ENCODE measurements around the gene GNPTAB.
"Not testable (repeated sequence)": the region's sequence is repeated elsewhere in the genome, so short reads cannot be mapped to it uniquely, and the experiment has no call there.

GNPTAB gene

GRCh38 chr12:101850199-101850598 is 19.4 kb upstream of the GNPTAB start:
- no peak for FAIRE-seq

GRCh38 chr12:101847325-101847724 is 16.6 kb upstream of the GNPTAB start:
- FAIRE-seq = no peak

DNA sequence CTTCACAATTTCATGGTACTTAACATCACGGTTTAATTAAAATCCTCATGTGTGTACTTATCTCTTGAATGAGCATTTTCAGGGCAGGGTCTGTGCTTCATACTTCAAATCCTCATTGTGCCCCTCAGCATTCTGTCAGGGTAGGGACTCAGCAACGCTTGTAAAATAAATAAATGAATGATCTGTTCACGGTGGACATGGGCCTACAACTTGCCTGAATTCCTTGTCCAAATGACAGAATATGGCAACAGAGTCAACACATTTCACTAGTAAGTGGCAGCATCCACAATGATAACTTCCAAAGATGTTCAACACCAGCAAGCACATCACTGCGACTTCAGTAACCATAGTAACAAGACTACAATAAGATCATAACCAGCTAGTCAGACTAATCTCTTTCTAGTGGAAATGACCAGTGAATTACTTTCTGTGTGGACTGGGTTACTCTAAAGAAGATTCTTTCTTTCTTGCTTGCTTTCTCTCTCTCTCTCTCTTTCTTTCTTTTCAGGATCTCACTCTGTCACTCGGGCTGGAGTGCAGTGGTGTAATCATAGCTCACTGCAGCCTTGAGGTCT is 14.5 kb upstream of the GNPTAB start:
- no peak for FAIRE-seq

GRCh38 chr12:101841069-101841468 is 10.3 kb upstream of the GNPTAB start:
- no peak for FAIRE-seq

GRCh38 chr12:101839324-101840283 is 8.8 kb upstream of the GNPTAB start:
- no peak for FAIRE-seq

DNA sequence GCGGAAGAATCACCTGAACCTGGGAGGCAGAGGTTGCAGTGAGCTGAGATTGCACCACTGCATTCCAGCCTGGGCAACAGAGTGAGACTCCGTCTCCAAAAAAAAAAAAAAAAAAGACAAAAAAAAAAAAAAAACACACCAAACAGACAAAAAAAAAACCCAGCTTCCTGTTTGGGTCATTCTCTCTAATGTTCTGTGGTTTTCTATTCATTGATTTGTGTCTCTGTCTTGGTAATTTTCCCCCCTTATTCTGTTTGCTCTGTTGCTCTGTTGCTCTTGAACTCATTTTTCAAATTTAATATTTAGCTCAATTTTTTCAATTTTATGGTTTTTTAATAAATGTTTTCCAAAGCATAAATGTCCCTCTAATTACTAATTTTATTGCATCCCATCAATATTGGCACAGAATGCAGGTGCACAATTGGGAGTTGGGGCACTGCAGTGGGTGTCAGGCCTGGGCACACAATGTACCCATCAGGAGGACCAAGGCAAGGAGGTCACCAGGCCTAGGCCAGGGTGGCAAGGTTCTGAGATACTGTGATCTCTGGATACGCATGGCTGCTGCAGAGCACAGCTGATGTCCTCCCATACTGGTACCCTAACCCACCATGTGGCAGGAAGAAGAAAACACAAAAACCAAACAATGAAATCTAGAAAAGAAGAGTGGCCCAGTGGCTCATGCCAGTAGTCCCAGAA is 8.0 kb upstream of the GNPTAB start:
- FAIRE-seq = no peak

DNA sequence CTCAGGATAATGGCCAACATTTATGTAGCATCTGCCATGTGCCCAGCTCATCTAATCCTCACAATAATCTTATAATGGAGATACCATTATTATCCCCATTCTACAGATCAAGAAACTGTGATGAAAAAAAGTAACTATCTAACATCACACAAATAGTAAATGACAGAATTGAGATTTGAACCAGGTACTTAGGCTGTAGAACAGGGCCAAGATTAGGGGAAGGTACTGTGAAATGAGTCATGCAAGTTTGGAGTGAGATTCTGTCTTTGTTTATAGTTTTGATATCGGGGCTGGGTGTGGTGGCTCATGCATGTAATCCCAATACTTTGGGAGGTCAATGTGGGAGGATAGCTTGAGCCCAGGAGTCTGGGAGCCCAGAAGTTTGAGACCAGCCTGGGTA is 1.3 kb upstream of the GNPTAB start:
- no peak for FAIRE-seq

DNA sequence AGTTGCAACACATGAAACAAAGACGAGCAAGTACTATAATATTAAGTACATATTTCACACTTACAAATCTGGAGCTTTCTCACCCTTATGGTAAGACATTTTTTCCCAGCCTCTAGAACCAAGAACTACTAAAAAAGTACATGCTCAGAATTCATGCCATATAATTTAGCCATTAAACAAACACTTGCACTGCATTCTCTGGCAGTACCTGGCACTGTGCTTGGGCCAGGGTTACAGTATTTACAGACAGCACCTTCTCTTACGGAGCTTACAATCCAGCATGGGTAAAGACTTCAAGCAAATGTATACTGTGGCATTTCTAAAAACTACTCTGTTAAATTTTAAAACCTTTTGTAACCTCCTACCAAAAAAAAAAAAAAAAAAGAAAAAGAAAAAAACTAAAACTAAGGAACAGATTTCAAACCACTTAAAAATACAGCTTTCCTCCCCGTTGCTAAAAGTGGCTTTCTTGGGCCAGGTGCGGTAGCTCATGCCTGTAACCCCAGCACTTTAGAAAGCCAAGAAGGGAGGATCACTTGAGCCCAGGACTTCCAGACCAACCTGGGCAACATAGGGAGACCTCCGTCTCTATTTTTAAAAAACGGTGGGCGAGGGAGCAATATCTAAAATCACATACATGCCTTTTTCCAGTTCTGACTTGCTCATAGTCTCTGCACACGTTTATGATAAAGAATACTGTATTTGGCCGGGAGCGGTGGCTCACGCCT is 956 bp downstream of the GNPTAB start:
- FAIRE-seq = no peak

- no peak for FAIRE-seq
Measured at GRCh38 chr12:101828463-101829196, 2.1 kb downstream of the GNPTAB start.

- FAIRE-seq = no peak
Measured at GRCh38 chr12:101826766-101827368, 3.9 kb downstream of the GNPTAB start.

GRCh38 chr12:101824831-101825230 is 5.9 kb downstream of the GNPTAB start:
- FAIRE-seq = no peak

DNA sequence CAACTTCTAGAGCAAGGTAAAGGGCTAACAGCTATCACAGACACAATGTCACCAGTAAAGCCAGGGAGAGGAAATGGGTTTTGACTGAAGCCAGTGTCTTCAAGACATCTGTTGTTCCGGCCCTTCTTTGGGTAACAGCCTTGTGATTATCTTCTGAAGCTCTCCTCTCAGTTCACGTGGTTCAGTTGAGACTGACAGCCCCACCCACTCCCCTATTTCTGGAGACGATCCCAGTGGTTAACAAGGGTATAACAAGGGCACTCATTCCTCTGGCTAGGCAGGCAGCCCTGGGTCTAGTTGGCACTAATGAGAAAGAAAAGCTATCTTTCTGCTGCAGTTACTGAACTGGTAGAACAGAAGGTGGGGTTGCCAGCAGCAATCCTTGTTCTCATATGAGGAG is 6.9 kb downstream of the GNPTAB start:
- FAIRE-seq = no peak

DNA sequence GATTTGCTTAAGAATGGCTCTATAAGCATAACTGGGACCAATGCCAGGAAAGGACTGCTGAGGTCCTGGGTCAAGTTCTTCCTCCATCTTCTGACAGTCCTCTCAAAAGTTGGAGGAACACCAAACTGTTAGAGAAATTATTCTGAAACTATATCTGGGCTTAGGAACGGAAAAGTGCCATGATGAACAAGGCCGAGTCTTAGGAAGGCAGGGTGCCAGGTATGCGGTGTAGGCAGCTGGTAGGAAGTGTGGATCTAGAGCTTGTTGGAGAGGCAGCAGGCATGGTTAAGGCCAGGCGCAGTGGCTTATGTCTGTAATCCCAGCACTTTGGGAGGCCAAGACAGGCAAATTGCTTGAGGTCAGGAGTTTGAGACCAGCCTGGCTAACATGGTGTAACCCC is 7.7 kb downstream of the GNPTAB start:
- no peak for FAIRE-seq

DNA sequence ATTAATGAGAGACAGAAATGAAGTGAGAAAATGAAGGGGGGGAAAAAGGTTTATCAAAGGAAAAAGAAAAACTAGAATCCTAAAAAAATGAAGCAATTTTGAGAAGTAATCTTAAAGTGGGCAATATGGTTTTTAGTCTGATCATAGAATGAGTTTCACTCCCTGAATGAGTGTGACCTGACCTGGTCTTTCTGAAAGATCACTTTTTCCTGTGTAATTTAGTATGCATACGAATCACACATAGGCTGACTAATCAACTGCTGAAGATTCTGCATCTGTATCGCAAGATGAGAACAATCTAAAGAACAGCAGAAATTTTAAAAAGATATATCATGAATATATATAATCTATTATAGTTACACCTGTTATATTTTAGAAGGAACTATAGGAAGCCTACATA is 11.3 kb downstream of the GNPTAB start:
- FAIRE-seq = no peak

DNA sequence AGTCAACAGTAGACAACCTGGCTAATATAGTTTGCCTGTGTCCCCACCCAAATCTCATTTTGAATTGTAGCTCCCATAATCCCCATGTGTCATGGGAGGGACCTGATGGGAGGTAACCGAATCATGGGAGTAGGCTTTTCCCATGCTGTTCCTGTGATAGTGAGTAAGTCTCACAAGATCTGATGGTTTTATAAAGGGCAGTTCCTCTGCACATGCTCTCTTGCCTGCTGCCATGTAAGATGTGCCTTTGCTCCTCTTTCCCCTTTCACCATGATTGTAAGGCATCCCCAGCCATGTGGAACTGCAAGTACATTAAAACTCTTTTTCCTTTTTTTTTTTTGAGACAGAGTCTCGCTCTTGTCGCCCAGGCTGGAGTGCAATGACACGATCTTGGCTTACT is 12.1 kb downstream of the GNPTAB start:
- FAIRE-seq = not testable (repeated sequence)

GRCh38 chr12:101813117-101813516 is 17.6 kb downstream of the GNPTAB start:
- no peak for FAIRE-seq

DNA sequence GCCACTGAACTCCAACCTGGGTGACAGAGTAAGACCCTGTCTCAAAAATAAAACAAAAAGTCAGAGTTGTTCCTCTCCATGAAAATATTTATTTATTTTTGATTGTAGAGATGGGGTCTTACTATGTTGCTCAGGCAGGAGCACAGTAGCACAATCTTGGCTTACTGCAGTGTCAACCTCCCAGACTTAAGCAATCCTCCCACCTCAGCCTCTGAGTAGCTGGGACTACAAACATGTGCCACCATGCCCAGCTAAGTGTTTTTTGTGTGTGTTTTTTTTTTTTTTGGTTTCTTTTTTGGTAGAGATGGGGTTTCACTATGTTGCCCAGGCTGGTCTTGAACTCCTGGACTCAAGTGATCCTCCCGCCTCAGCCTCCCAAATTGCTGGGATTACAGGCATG is 18.0 kb downstream of the GNPTAB start:
- FAIRE-seq = not testable (repeated sequence)

DNA sequence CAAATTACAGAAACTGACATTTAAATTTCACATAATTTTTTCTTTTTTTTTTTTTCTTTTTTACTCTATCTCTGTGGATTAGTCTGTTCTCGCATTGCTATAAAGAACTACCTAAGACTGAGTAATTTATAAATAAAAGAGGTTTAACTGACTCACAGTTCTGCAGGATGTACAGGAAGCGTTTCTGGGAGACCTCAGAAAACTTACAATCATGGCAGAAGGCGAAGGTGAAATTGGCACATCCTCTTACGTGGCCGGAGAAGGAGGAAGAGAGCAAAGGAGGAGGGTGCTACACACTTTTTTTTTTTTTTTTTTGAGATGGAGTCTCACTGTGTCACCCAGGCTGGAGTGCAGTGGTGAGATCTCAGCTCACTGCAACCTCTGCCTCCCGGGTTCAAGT is 19.4 kb downstream of the GNPTAB start:
- FAIRE-seq = not testable (repeated sequence)

GRCh38 chr12:101809208-101809607 is 21.6 kb downstream of the GNPTAB start:
- FAIRE-seq = no peak

GRCh38 chr12:101806265-101806664 is 24.5 kb downstream of the GNPTAB start:
- no peak for FAIRE-seq

DNA sequence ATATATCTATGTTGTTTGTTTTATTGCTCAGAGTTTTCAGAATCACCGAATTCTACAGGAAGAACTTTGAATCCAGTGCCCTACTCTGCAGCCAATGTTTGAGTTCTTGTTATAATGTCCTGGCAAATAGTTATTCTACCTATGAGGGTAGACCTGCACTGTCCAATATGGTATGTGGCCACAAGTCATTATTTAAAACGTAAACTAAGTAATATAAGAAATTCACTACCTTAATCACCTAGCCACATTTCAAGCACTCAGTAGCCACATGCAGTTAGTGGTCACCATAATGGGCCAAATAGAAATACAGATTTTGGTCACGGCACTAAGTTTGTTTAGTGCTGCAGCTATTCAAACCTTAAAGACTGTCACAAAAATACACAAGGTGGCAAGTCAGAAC is 26.4 kb downstream of the GNPTAB start:
- no peak for FAIRE-seq

- no peak for FAIRE-seq
Measured at GRCh38 chr12:101803978-101804377, 26.8 kb downstream of the GNPTAB start.

Data from colon (tissue), 2 donors.